ENCODE measurements around the gene CXCL11.

CXCL11 gene

GRCh38 chr4:76035141-76035540 lies 729 bp downstream of the CXCL11 start:
- DNase-seq: peak; percentile 37
- Histone ChIP-seq H3K36me3 (no peaks in the 10 kb centered on the region), H3K27ac (no peak overlapping the region), H3K27me3 (ENCODE audit: insufficient read depth, low read depth, severe bottlenecking) (no peaks in the 10 kb centered on the region), H3K4me3 (ENCODE audit: low read depth, low read length) (no peak overlapping the region), H3K9me3 (ENCODE audit: severe bottlenecking) (no peaks in the 10 kb centered on the region)
- no peak for TF ChIP-seq CTCF (IDR thresholded peaks at IDR 0.05; ENCODE audit: low read depth, low read length)

- no peak for TF ChIP-seq CTCF (IDR thresholded peaks at IDR 0.05; ENCODE audit: low read depth, low read length)
Measured at GRCh38 chr4:76029300-76029699, 6.6 kb downstream of the CXCL11 start.

GRCh38 chr4:76028350-76028765 lies 7.5 kb downstream of the CXCL11 start:
- Histone ChIP-seq H3K36me3 (no peaks in the 10 kb centered on the region), H3K4me3 (ENCODE audit: low read depth, low read length) (no peak overlapping the region), H3K27me3 (ENCODE audit: insufficient read depth, low read depth, severe bottlenecking) (peaks cover 3% of the 10 kb centered on the region), H3K27ac (no peak overlapping the region), H3K9me3 (ENCODE audit: severe bottlenecking) (no peaks in the 10 kb centered on the region)
- DNase-seq: no peak
- TF ChIP-seq CTCF (IDR thresholded peaks at IDR 0.05; ENCODE audit: low read depth, low read length): no peak

More at GRCh38 chr4:76029300-76029699, 6.6 kb downstream of the CXCL11 start:
- H3K36me3 ChIP-seq: no peaks in the 10 kb centered on the region
- H3K27ac ChIP-seq: no peak overlapping the region
- peaks cover 3% of the 10 kb centered on the region for H3K27me3 ChIP-seq (ENCODE audit: insufficient read depth, low read depth, severe bottlenecking)
- DNase-seq: no peak
- no peak overlapping the region for H3K4me3 ChIP-seq (ENCODE audit: low read depth, low read length)
- H3K9me3 ChIP-seq (ENCODE audit: severe bottlenecking): no peaks in the 10 kb centered on the region

- DNase-seq: no peak
- H3K36me3 ChIP-seq: no peaks in the 10 kb centered on the region
- H3K27me3 ChIP-seq (ENCODE audit: insufficient read depth, low read depth, severe bottlenecking): no peaks in the 10 kb centered on the region
- TF ChIP-seq CTCF (IDR thresholded peaks at IDR 0.05; ENCODE audit: low read depth, low read length): no peak
- H3K9me3 ChIP-seq (ENCODE audit: severe bottlenecking): no peaks in the 10 kb centered on the region
- H3K27ac ChIP-seq: no peak overlapping the region
- no peak overlapping the region for H3K4me3 ChIP-seq (ENCODE audit: low read depth, low read length)
Measured at GRCh38 chr4:76024065-76024464, 11.8 kb downstream of the CXCL11 start.

GRCh38 chr4:76023389-76023788 lies 12.5 kb downstream of the CXCL11 start, which contains the start of gene CXCL10:
CXCL10 (minus strand) TSS chr4:76023497; CDS start chr4:76023431, 66 bp downstream.
- Histone ChIP-seq H3K27me3 (ENCODE audit: insufficient read depth, low read depth, severe bottlenecking) (no peaks in the 10 kb centered on the region), H3K9me3 (ENCODE audit: severe bottlenecking) (no peaks in the 10 kb centered on the region), H3K36me3 (no peaks in the 10 kb centered on the region), H3K4me3 (ENCODE audit: low read depth, low read length) (no peak within 1 kb of the TSS), H3K27ac (no peak within 1 kb of the TSS)
- DNase-seq: no peak
- TF ChIP-seq CTCF (IDR thresholded peaks at IDR 0.05; ENCODE audit: low read depth, low read length): no peak

- H3K27ac ChIP-seq: no peak overlapping the region
- H3K27me3 ChIP-seq (ENCODE audit: insufficient read depth, low read depth, severe bottlenecking): no peaks in the 10 kb centered on the region
- H3K9me3 ChIP-seq (ENCODE audit: severe bottlenecking): no peaks in the 10 kb centered on the region
- DNase-seq: no peak
- H3K36me3 ChIP-seq: no peaks in the 10 kb centered on the region
- no peak for TF ChIP-seq CTCF (IDR thresholded peaks at IDR 0.05; ENCODE audit: low read depth, low read length)
- H3K4me3 ChIP-seq (ENCODE audit: low read depth, low read length): no peak overlapping the region
Measured at GRCh38 chr4:76022677-76023076, 13.2 kb downstream of the CXCL11 start.
